OCI-M2 (cell line): ENCODE measurements around the gene CHIA.

ENCODE experiments used
- DNase-seq: peaks from one replicate; lab custom pipeline; 2025; ENCODE audit not compliant: unreplicated experiment; lab: John Stamatoyannopoulos, UW

CHIA gene

GRCh38 chr1:111361761-111362160, 71.1 kb downstream of the CHIA start:
- DNase-seq, result no peak

DNA sequence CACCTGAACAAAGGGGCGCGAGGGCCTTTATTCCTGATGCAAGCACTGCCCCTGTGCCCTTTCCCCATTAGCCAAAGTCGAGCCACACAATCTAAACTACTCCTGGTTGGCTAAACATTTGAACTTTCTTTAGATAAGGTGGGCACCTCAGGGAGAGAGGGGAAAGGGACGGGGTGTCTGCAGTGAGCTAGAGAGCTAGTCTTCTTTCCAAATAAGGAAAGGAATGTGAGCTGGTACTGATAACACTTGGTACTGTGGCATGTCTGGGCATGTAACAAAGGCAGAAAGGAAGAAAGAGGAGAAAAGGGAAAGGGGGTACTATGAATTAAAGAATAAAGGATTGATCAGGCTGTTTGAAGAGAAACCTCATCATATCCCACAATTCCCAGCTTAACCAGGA, 74.0 kb downstream of the CHIA start:
- DNase-seq, result no peak

GRCh38 chr1:111366256-111366655, 75.6 kb downstream of the CHIA start:
- DNase-seq, result no peak

GRCh38 chr1:111369177-111369576, 78.5 kb downstream of the CHIA start:
- no peak for DNase-seq

GRCh38 chr1:111369645-111370044, 79.0 kb downstream of the CHIA start:
- no peak for DNase-seq
